ENCODE measurements around the gene PTGR2.

DNA sequence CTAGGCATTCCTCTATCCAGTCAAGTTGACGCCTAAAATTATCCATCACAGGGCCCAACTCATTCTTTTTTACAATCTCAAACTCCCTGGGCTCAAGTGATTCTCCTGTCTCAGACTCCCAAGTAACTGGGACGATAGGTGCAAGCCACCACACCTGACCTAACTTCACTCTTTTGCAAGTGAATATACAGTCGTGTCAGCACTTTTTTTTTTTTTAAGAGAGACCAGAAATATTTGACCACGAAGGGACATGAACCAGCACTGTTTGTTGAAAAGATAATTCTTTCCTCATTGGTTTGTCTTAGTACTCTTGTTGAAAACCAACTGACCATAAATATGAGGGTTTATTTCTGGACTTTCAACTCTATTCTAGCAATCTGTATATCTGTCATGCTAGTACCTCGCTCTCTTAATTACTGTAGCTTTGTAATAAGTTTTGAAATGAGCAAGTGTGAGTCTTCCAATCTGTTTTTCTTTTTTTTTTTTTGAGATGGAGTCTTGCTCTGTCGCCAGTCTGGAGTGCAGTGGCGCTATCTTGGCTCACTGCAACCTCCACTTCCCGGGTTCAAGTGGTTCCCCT, 14.0 kb downstream of the PTGR2 start:
- no peak for TF ChIP-seq POLR2AphosphoS5 (IDR thresholded peaks at IDR 0.05)
- TF ChIP-seq CTCF (IDR thresholded peaks at IDR 0.05) = no peak
